Epithelial cell of esophagus (primary cell): ENCODE results near the gene TMF1.
A peak's percentile ranks its signal among the peaks of the same experiment; 100 is the strongest.

Experiments used
- DNase-seq: peaks from one replicate; pipeline ENCODE4 v3.0.0; 2010; ENCODE audit warnings: low read depth
- H3K4me3 ChIP-seq: 2 replicates; pipeline ENCODE4 v1.5.1; 2011; ENCODE audit warnings: mild to moderate bottlenecking, low read length, control low read depth
- TF ChIP-seq, protein P1 (sequence below): IDR thresholded peaks from 2 replicates; pipeline ENCODE4 v1.5.1; 2011; ENCODE audit warnings: low read depth, mild to moderate bottlenecking, low read length, control low read depth, inconsistent platforms; ENCODE audit not compliant: insufficient read depth; ENCODE audit errors: missing control alignments

Gene TMF1

DNA sequence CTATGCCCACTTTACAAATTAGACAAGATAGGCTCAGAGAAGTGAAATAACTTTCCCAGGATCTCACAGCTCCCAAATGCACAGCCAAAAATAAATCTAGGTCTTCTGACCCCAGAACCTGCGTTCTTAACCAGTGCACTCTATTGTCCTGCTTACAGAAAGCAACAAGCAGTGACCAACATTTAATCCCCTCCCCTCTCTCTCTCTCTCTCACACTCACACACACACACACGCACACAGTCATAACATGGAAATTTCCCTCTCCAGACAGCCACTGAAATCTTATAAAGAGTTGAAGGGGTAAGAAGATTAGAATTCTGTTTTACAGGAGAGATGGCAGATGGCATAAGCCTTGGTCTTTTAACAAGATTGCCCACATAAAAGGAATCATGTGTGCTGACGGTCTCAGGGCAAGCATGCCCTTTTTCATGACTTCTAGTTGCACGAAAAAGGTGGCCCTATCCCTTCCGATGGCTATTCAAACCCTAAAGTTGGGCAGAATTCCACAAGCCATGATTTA is 68.1 kb downstream of the TMF1 start:
- TF ChIP-seq, protein P1, sequence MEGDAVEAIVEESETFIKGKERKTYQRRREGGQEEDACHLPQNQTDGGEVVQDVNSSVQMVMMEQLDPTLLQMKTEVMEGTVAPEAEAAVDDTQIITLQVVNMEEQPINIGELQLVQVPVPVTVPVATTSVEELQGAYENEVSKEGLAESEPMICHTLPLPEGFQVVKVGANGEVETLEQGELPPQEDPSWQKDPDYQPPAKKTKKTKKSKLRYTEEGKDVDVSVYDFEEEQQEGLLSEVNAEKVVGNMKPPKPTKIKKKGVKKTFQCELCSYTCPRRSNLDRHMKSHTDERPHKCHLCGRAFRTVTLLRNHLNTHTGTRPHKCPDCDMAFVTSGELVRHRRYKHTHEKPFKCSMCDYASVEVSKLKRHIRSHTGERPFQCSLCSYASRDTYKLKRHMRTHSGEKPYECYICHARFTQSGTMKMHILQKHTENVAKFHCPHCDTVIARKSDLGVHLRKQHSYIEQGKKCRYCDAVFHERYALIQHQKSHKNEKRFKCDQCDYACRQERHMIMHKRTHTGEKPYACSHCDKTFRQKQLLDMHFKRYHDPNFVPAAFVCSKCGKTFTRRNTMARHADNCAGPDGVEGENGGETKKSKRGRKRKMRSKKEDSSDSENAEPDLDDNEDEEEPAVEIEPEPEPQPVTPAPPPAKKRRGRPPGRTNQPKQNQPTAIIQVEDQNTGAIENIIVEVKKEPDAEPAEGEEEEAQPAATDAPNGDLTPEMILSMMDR, result no peak
- H3K4me3 ChIP-seq, result no peak overlapping the region
- no peak for DNase-seq

DNA sequence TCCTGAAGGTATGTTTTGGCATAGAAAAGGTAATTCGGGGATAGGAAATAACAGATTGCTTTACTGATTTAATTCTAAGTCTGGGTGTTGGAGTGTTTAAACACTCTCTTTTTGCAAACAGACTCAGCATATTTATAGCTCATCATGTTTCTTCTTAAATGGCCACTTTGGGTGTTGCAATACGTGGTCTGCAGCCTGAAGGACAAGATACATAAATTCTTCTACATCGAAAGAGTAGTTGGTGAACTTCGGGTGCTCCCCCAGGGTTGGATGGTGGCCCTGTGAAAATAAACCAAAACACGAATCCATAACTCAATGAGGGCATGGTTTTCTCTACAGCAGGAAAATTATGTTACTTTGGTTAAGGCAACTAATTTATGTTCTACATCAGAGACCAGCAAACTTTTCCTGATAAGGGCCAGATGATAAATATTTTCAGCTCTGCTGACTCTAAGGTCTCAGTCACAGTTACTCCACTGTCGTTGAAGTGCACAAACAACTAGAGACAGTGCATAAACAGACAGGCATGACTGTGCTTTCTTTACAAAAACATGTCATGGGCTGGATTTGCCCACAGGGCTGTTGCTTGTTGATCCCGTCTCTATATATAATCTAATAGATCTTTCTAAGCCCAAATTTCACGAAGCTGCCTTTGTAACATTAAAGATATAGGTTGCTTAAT is 74.5 kb downstream of the TMF1 start:
- no peak overlapping the region for H3K4me3 ChIP-seq
- TF ChIP-seq, protein P1, result no peak
- DNase-seq, result no peak

DNA sequence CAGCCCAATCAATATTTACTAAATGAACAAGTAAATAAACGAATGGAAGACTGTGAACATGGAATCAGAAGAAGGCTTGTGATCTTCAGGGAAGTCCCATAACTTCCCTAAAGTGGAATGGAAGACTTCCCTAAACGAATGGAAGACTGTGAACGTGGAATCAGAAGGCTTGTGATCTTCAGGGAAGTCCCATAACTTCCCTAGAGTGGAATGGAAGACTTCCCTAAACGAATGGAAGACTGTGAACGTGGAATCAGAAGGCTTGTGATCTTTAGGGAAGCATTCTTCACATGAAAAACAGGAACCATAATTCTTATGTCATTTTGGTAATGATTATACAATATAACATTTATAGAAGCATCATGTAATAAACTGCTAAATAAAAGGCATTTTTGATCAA is 77.4 kb downstream of the TMF1 start:
- no peak for DNase-seq
- TF ChIP-seq, protein P1, result no peak
- no peak overlapping the region for H3K4me3 ChIP-seq

DNA sequence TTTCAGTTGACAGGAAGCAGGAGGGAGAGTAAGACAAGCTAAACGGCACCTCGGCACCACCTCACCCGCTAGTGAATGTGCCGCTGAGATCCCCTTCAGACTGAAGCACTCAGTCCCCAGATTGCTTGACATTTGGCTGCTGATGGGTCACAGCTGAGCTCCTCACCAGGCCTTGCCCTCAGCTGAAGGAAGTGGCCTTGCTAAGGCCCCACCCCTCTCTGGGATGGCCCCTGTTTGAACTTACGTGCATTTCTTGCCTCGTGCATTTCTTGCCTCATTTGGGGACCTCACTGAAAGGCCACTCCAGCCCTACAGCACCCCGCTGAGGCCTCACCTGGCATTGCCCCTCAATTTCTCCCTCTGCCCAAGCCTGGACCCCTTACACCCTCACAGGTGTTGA is 78.5 kb downstream of the TMF1 start:
- H3K4me3 ChIP-seq, result no peak overlapping the region
- TF ChIP-seq, protein P1, result no peak
- peak; percentile 6 for DNase-seq

DNA sequence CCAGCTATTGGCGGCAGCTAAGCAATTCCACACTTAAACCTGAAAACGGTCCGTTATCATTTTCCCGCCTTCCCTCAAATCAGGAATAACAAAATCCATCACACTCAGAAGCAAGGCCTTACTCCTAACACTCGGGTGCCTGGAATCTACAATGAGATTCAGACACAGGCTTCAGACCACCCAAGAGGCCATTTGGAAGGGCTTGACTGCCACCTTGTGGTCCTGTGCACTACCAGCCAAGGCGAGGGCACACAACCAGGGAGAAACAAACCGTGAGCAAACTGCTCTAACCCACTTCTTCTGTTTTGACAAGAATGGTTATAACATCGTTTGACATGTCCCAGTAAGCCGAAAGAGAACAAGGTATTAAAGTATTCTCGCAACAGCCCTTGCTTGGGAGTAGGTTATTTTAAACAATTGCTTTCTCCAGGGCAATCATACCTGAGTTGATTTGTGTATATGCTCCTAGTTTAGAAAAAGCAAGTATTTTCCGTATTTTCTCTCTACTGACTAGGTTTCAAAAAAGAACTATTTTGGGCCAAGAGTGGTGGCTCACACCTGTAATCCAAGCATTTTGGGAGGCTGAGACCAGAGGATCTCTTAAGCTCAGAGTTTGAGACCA is 79.7 kb downstream of the TMF1 start:
- TF ChIP-seq, protein P1, result peak; percentile 70
- no peak overlapping the region for H3K4me3 ChIP-seq
- peak; percentile 59 for DNase-seq
